HG03139 (cell line): Measurements from ENCODE around the gene CYP1A1.
"Not testable (repeated sequence)": the region's sequence is repeated elsewhere in the genome, so short reads cannot be mapped to it uniquely, and the experiment has no call there.

Source experiments
- ATAC-seq: cut with Tn5 transposase; IDR thresholded peaks from one replicate; pipeline ENCODE4 v1.9.1; 2021; ENCODE audit not compliant: unreplicated experiment

Gene CYP1A1

GRCh38 chr15:74742422-74742821, 17.1 kb upstream of the CYP1A1 start:
- ATAC-seq = no peak

DNA sequence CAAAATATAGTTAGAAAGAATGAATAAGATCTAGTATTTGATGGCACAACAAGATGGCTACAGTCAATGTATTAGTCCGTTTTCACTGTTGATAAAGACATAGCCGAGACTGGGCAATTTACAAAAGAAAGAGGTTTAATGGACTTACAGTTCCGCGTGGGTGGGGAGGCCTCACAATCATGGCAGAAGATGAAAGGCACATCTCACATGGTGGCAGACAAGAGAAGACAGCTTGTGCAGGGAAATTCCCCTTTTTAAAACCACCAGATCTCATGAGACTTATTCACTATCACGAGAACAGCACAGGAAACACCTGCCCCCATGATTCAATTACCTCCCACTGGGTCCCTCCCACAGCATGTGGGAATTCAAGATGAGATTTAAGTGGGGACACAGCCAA, 12.9 kb upstream of the CYP1A1 start:
- not testable (repeated sequence) for ATAC-seq

- ATAC-seq = no peak
These were observed 10.0 kb upstream of the CYP1A1 start for GRCh38 chr15:74735305-74735704.

DNA sequence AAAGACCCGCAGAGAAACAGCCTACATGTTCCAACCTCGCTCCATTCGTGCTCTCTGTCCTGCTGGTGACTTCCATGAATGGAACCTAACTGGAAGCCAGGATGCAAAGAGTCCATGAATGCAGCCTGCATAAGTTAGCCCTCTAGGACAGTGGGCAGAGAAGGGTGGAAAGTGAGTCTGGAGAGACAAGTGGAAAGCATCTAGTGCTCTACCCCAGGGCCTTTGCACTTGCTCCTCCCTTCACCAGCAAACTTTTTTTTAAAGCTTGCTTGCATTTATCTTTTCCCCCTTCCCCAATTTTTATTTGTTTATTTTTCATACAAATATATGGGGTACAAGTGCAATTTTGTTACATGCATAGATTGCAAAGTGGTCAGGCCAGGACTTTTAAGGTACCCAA, 7.9 kb upstream of the CYP1A1 start:
- no peak for ATAC-seq

DNA sequence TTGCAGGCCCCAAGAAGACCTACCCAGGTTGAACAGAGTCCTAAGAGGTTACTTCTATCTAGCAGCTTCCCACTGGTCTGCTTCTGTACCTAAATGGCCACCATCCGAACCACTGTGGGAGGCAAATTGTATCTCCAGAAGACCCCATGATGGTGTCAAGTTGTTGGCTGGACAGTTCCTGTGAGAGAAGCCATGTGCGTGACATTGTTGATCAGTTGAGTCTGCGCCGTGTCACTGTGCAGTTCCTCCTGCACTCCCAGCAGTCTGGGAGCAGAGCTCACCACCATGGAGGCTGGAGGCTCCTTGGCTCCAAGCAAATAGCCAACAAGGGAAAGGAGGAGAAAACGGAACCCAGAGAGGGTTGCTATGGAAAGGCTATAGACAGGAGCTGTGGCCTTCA, 7.5 kb upstream of the CYP1A1 start:
- no peak for ATAC-seq

DNA sequence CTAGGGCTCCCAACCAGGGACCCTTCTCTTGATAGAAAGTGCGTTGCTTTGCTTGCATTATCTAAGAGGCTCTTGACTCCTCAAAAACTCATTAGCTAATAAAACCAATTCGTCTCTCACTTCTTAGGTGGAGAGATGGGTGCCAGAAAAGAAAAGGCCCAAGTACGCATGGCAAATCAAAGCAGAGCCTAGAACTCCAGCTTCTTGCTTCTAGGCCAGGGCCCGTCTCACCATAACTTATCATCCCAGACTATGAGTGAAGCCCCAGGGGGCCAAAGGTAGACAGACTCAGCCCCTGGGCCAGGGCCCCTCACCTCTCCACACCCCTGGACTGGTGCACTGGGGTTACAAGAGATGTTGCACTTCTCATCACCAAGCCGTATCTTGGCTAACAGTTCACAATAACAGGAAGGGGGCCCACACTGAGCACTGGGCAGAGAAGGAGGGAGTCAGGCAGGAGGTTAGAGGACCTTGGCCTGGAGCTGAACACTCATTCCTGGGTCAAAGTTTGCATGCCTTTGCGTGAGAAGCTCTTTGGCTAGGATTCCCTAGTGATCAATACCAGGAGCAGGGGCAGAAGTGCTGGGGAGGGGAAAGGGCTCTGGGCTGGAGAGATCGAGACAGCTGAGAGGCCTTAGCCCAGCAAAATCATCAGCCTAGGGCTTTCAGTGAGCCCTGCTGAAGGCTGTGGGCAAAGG, 5.4 kb upstream of the CYP1A1 start:
- no peak for ATAC-seq

- ATAC-seq = not testable (repeated sequence)
These were observed 4.0 kb upstream of the CYP1A1 start for GRCh38 chr15:74729372-74729771.

DNA sequence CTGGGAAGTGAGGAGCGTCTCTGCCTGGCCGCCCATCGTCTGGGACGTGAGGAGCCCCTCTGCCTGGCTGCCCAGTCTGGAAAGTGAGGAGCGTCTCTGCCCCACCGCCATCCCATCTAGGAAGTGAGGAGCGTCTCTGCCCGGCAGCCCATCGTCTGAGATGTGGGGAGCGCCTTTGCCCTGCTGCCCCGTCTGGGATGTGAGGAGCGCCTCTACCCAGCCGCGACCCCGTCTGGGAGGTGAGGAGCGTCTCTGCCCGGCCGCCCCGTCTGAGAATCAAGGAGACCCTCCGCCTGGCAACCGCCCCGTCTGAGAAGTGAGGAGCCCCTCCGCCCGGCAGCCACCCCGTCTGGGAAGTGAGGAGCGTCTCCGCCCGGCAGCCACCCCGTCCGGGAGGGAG, 3.4 kb upstream of the CYP1A1 start:
- ATAC-seq = not testable (repeated sequence)

DNA sequence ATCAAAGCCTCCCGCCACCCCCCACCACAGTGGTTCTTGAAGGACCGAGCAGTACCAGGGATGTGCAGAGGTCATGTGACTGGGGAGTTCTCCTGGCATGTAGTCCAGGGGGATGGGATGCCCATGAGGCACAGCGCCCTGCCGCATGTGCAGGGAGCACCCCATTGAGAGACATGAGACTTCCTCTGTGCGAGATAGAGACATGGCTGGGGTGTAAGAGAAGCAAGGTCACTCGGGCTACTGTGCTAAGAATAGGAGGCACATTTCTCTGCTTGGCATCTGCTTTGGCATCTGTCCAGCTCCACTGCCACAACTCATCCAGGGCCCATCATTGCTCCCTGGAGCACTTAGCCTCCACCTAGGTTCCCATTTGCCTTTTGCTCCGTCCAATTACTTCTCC, 2.4 kb upstream of the CYP1A1 start:
- ATAC-seq = no peak

DNA sequence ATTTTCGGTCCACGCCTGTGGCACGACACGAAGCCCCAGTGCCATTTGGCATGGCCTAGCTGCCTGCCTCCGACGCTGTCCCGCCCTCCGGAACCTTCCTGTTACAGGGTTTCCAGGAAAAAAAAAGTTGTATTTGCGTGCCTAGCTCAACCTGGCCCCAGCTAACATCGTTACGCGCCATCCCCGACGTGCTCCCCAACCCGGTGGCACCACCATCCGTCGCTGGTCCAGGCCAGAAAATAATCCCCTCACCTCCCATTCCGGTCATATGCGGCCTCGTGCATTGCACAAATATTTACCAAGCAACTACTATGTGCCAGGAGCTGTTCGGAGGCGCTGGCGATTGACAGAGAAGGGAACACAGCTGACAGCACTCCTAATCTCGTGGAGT, 1.4 kb upstream of the CYP1A1 start:
- ATAC-seq = no peak

GRCh38 chr15:74725845-74726773, 781 bp upstream of the CYP1A1 start:
- ATAC-seq = no peak

DNA sequence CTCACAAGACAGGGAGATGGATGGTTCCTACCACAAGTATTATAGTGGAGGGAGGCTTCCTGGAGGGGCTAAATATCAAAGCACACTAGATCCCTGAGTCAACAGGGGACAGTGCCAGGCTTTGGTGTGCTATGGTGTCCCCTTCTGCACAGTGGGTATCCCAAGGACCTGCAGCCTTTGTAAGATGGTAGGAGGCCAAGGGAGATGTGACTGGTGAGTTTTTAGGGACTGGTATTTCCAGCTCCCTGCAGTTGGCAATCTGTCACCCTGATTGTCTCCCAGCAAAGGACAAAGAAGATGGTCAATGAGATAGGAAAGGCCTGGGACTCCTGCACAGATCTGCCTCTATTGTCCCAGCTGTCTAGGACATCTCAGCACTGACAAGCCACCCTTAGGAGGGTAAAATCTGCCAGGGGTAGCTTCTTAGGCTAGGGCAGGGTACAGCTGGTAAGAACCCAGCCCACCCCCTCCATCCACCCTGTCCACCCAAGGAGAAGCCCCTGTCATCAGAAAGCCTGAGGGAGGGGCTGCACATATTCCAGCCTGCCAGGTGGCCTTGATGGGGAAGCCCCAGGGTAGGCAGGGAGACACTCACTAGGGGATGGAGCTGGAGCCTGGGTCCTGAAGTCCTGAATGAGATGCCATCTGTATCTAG, 631 bp downstream of the CYP1A1 start:
- ATAC-seq = no peak

DNA sequence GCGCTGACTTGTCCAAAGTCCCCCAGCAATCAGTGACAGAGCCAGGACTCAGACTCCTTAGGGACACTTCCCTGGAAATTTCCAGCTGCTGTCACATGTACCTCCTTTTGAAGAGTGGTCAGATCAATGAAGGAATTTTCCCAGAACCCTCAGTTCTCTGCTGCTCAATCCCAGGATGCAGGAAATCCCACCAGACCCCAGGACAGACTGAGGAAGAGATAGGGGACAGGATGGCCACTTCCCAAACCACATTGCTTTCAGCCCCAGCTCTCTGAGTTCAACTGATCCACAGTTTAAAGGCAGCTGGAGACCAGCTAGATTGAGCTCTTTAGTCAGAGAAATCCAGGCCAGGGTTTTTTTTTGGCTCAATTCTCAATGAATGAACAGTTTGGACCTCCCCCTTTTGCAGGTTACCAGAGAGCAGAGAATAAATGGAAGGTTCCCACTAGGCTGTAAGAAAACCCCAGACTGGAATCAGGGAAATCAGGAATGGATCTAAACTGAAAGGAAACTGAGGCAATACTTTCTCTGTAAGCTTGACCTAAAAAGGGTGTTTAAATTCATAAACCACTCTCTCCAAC, 1.5 kb downstream of the CYP1A1 start:
- ATAC-seq = no peak

GRCh38 chr15:74723187-74723586, 2.1 kb downstream of the CYP1A1 start:
- ATAC-seq = no peak

DNA sequence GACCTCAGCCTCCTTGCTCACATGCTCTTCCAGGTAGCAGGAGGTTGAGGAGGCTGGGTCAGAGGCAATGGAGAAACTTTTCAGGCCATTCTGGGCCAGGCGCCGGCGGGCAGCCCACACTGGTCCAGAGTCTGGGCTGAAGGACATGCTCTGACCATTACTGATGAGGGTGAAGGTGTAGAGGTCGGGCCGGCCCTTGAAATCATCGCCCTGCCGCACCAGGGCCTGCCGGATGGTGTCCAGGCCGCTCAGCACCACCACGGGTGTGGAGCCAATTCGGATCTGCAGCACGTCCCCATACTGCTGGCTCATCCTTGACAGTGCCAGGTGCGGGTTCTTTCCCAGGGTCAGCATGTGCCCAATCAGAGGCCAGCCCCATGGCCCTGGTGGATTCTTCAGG, 2.7 kb downstream of the CYP1A1 start:
- ATAC-seq = no peak

DNA sequence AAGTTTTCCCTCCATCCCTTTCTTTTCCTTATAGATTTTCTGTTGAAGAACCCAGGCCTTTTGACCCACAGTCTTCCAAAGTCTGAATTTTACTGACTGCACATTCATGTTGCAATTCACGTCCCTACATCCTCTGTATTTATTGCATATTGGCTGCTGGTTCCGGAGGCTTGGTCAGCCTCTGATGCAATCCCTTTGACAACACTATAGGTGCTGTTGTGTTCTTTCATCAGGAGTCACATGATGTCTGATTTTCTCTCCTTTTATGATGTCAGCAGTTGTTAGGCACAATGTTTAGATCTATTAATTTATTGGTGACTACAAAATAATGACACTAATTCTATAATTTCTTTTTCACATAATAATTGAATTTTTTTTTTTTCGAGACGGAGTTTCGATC, 8.7 kb downstream of the CYP1A1 start:
- ATAC-seq = no peak

DNA sequence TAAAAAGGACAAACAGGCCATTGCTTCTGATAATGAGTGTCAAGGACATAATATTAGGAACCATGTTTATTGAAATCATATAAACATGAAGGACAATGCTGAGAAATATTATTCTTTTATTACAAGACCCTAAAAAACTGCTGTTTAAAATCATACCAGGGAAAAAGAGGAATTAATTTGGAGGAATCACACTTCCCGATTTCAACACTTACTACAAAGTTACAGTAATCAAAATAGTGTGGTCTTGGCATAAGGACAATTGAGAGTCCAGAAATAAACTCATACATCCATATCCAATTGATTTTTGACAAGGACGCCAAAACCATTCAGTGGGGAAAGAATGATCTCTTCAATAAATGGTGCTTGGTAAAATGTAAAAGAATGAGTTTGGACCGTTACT, 13.0 kb downstream of the CYP1A1 start:
- no peak for ATAC-seq

- ATAC-seq = no peak
These were observed 14.8 kb downstream of the CYP1A1 start for GRCh38 chr15:74710319-74711094.

- no peak for ATAC-seq
These were observed 15.4 kb downstream of the CYP1A1 start for GRCh38 chr15:74709892-74710291.

- ATAC-seq = no peak
These were observed 16.3 kb downstream of the CYP1A1 start for GRCh38 chr15:74709011-74709410.

DNA sequence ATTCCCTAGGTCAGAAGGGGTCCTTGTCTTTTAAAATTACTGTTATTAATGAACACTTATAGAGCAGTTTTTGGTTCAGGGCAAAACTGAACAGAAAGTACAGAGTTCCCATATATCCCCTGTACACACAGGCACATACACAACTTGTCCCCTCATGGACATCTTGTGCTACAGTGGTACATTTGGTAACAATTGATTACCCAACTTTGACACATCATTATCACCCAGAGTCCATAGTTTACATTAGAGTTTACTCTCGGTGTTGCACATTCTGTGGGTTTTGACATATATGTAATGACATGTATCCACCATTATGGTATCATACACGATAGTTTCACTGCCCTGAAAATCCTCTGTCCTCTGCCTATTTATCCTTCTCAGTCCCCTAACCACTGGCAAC, 28.5 kb downstream of the CYP1A1 start:
- ATAC-seq = no peak
